HG02870 (cell line): ENCODE data around the gene TMIGD1.
A peak's percentile ranks its signal among the peaks of the same experiment; 100 is the strongest.

Source experiments
- ATAC-seq: cut with Tn5 transposase; IDR thresholded peaks from one replicate; pipeline ENCODE4 v1.9.1; 2021; ENCODE audit warnings: mild to moderate bottlenecking, moderate library complexity; ENCODE audit not compliant: unreplicated experiment

TMIGD1 gene, protein sequence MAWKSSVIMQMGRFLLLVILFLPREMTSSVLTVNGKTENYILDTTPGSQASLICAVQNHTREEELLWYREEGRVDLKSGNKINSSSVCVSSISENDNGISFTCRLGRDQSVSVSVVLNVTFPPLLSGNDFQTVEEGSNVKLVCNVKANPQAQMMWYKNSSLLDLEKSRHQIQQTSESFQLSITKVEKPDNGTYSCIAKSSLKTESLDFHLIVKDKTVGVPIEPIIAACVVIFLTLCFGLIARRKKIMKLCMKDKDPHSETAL

GRCh38 chr17:30333503-30334360 lies at the start of gene TMIGD1:
Gene TMIGD1, minus strand, starts transcription at chr17:30334057. Its CDS starts 1,924 bp downstream, at chr17:30332133.
- ATAC-seq = no peak

DNA sequence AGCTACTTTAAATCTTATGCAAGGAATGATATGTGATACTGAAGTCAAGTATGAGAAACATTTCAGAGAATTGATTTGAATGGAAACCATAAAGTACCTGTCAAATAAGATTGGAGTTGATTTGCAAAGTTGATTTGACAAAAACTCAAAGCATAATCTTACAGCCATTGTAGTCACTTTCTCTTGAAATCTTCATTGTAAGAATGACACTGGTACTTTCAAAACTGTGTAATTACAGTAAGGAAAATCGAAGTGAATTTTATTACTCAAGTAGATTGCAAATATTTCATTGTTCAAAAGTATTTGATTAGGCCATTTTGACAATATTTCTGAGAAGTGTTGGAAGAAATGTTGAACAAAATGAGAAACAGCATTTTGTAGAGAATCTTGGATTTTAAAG lies 48.5 kb upstream of the TMIGD1 start:
- no peak for ATAC-seq

GRCh38 chr17:30381340-30381659 lies 47.4 kb upstream of the TMIGD1 start:
- no peak for ATAC-seq

DNA sequence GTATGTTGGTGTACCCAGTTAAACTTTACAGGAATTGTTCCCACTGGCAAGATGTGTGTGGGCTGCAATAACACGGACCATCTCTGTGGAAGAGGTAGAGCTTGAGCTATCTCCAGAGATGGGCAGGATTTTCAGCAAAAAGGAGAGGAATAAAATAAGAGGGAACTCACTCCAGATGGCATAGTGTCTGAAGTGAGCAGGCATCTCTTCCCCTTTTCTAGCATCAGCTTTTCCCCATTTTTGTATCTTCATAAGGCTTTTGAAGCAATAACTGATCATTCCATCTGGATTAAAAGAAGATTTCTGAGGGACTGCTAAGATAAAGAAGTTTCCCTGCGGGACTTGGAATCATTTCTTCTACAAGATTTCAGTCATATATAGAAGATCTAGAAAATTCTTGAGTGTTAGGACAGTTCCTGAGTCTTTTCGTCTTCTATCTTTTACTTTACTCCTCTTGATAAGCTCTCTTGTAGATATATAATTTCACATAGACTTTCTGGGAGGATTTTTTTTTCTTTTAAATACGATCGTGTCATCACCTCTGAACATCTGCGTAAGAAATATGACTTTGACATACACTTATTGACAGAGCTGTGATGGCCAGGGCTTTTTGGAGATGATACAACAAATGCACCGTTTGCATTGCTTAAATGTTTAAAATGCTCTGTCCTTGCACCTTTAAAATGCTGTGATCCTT lies 46.9 kb upstream of the TMIGD1 start:
- ATAC-seq = no peak

GRCh38 chr17:30379903-30380381 lies 46.1 kb upstream of the TMIGD1 start:
- ATAC-seq = no peak

DNA sequence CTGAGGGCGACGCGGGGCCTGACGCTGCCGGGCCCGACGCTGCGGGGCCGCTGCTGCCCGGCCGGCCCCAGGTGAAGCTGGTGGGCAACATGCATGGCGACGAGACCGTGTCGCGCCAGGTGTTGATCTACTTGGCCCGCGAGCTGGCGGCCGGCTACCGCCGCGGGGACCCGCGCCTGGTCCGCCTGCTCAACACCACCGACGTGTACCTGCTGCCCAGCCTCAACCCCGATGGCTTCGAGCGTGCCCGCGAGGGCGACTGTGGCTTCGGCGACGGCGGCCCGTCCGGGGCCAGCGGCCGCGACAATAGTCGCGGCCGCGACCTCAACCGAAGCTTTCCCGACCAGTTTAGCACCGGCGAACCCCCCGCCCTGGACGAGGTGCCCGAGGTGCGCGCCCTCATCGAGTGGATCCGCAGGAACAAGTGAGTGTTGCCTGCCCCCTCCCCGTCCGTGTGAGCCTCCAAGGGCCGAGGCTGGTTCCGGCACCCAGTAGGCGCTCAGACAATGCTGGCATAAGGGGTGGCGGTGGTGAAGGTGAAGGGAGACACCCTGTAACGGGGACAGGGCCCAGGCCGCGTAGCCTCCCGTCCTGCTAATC lies 45.5 kb upstream of the TMIGD1 start:
- ATAC-seq = no peak

DNA sequence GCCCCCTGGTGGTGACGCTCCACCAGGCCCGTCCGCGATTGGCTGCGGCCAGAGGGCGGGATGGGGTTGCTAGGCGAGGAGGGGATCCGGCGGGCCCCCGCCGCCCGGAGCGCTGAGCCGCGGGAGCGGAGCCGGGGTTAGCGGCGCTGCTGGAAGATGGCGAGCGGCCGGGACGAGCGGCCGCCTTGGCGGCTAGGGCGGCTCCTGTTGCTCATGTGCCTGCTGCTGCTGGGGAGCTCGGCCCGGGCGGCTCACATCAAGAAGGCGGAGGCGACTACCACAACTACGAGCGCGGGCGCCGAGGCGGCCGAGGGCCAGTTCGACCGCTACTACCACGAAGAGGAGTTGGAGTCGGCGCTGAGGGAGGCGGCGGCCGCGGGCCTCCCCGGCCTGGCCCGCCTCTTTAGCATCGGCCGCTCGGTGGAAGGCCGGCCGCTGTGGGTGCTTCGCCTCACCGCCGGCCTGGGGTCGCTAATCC lies 45.0 kb upstream of the TMIGD1 start, which contains the start of gene CPD:
Gene CPD (plus strand): TSS at position 103 of the 478 bp plus-strand sequence. CDS start 54 bp downstream, at position 157.
- peak; percentile 78 for ATAC-seq

DNA sequence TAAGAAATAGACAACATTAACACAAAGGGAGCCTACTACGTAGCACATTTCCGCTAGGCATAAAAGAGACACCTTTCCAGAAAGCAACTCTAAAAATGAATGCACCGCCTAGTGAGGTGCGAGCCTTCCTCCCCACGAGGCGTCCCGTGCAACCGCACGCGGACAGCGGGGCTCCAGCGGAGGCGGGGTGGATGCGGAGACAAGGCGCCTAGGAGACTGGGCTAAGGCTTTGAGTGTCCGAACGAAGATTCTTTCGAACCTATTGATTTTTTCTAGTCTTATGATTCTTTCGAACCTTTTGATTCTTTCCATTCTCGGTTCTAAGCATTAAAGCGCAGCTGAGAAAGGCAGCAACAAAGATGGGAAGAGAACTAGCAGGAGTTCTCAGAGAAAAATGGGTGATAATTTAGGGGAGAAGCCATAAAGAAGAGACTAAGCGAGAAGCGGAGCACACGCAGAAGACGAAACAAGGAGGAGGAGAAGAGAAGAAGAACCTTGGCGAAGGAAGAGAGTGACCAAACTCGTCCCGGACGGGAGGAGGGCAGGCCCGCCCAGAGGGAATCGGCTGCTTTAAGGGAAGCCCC lies 44.5 kb upstream of the TMIGD1 start:
- ATAC-seq = peak; percentile 4

- ATAC-seq = no peak
Observed at GRCh38 chr17:30377574-30378240, 43.9 kb upstream of the TMIGD1 start.

GRCh38 chr17:30376621-30377452 lies 43.0 kb upstream of the TMIGD1 start:
- ATAC-seq = no peak

DNA sequence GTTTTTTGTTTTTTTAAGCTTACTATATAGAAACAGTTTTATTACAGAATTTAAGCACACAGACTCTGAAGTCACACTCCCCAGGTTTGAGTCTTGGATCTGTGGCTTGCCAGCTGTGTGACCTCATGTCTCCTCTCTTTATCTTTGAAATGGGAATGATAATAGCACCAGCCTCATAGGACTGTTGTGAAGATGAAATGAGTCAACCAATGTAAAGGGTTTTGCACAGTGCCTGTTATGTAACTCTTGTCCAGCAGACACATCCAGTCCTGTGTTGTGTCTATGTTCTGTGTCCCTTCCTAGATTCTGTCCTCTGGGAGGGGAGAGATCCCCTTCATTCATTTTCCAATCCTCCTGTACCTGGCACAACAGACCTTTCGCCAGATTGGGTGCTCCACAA lies 41.8 kb upstream of the TMIGD1 start:
- ATAC-seq = no peak

GRCh38 chr17:30372755-30373154 lies 38.9 kb upstream of the TMIGD1 start:
- no peak for ATAC-seq

- ATAC-seq = no peak
Observed at GRCh38 chr17:30369995-30370394, 36.1 kb upstream of the TMIGD1 start.

- no peak for ATAC-seq
Observed at GRCh38 chr17:30368912-30369720, 35.3 kb upstream of the TMIGD1 start.

- ATAC-seq = no peak
Observed at GRCh38 chr17:30366536-30366935, 32.7 kb upstream of the TMIGD1 start.

GRCh38 chr17:30363715-30364202 lies 29.9 kb upstream of the TMIGD1 start:
- peak; percentile 80 for ATAC-seq

DNA sequence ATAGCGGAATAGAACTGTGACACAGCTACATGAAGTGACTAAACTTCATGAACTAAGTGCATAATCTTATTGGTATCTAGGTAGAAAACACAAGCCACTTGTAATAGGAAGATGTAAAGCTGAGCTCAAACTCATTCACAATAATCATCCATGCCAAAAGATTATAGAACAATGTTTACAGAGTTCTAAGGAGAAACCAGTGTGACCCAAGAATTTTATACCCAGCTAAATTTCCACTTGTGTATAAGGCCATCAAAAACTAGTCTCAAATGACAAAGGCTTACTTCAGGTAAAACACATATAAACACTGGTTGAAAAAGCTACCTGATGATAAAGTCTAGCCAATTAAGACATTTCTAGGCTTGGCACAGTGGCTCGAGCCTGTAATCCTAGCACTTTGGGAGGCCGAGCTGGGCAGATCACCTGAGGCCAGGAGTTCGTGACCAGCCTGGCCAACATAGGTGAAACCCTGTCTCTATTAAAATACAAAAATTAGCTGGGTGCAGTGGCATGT lies 28.0 kb upstream of the TMIGD1 start:
- ATAC-seq = no peak
